HEK293T (cell line): Measurements from ENCODE around the gene TMSB15C.

ENCODE experiments used
- BHLHE40 ChIP-seq: fragments of 450-650 bp; IDR thresholded peaks from 2 replicates; pipeline ENCODE4 v1.6.1; 2016; ENCODE audit warnings: mild to moderate bottlenecking, moderate library complexity, borderline replicate concordance
- FOXK2 ChIP-seq: fragments of 450-650 bp; IDR thresholded peaks from 2 replicates; pipeline ENCODE4 v1.6.1; 2016; ENCODE audit warnings: mild to moderate bottlenecking
- FOXM1 ChIP-seq: fragments of 450-650 bp; IDR thresholded peaks from 2 replicates; pipeline ENCODE4 v1.6.1; 2017; ENCODE audit warnings: mild to moderate bottlenecking, borderline replicate concordance
- L3MBTL2 ChIP-seq: fragments of 450-650 bp; conservative IDR thresholded peaks from 2 replicates; pipeline ENCODE4 v1.6.1; 2016; ENCODE audit warnings: mild to moderate bottlenecking
- LEF1 ChIP-seq: fragments of 450-650 bp; IDR thresholded peaks from 2 replicates; pipeline ENCODE4 v1.6.1; 2017; ENCODE audit warnings: mild to moderate bottlenecking, borderline replicate concordance
- TARDBP ChIP-seq: fragments of 450-650 bp; IDR thresholded peaks from 2 replicates; pipeline ENCODE4 v1.6.1; 2016
- ZNF384 ChIP-seq: fragments of 450-650 bp; IDR thresholded peaks from 2 replicates; pipeline ENCODE4 v1.6.1; 2016

GRCh38 chrX:104104676-104105075 lies 28.6 kb upstream of the TMSB15C start:
- TF ChIP-seq TARDBP (no peak), FOXK2 (no peak), BHLHE40 (no peak), L3MBTL2 (no peak), ZNF384 (no peak), LEF1 (no peak), FOXM1 (no peak)
